Endothelial cell (in vitro differentiated cells): ENCODE measurements around the gene TMEM178B. TPM values are rescaled to one million over a fixed set of nuclear protein-coding genes. Genes with fewer than 3 reads are reported as not detected.

Experiments
- DNase-seq: peaks from one replicate; pipeline ENCODE4 v3.0.0; 2021; ENCODE audit warnings: low spot score
- H3K27ac Mint-ChIP-seq: one replicate; pipeline ENCODE4 v1.8.0; 2021; ENCODE audit warnings: mixed read lengths, inconsistent platforms; ENCODE audit not compliant: unreplicated experiment
- H3K27me3 Mint-ChIP-seq: one replicate; pipeline ENCODE4 v1.8.0; 2021; ENCODE audit warnings: mild to moderate bottlenecking, moderate library complexity, mixed read lengths, inconsistent platforms; ENCODE audit not compliant: unreplicated experiment
- H3K36me3 Mint-ChIP-seq: one replicate; pipeline ENCODE4 v1.8.0; 2021; ENCODE audit warnings: mild to moderate bottlenecking, low read depth, mixed read lengths, inconsistent platforms; ENCODE audit not compliant: unreplicated experiment
- H3K4me1 Mint-ChIP-seq: one replicate; pipeline ENCODE4 v1.8.0; 2021; ENCODE audit warnings: mild to moderate bottlenecking, mixed read lengths, inconsistent platforms; ENCODE audit not compliant: unreplicated experiment
- H3K4me3 Mint-ChIP-seq: one replicate; pipeline ENCODE4 v1.8.0; 2021; ENCODE audit warnings: mild to moderate bottlenecking, mixed read lengths, inconsistent platforms; ENCODE audit not compliant: unreplicated experiment
- H3K9me3 Mint-ChIP-seq: one replicate; pipeline ENCODE4 v1.8.0; 2021; ENCODE audit warnings: mixed read lengths, inconsistent platforms; ENCODE audit not compliant: unreplicated experiment
- total RNA-seq: library from RNA; stranded (reverse); fragmentation: NEBNext Ultra II Directional; extraction: Animal tissue kit (Norgen Biotek cat#: 25700); gene quantifications from one replicate; pipeline ENCODE4 v1.2.1, GENCODE V29; 2021; ENCODE audit not compliant: unreplicated experiment
- TF ChIP-seq, protein P1 (sequence below): fragments of 200-600 bp; sonication (generic); IDR thresholded peaks from one replicate; pipeline ENCODE4 v1.5.0; 2021; ENCODE audit warnings: antibody characterized with exemption; ENCODE audit not compliant: unreplicated experiment

The TMEM178B gene
- total RNA-seq, 1 donor from 2014 or later: 0.28 TPM

DNA sequence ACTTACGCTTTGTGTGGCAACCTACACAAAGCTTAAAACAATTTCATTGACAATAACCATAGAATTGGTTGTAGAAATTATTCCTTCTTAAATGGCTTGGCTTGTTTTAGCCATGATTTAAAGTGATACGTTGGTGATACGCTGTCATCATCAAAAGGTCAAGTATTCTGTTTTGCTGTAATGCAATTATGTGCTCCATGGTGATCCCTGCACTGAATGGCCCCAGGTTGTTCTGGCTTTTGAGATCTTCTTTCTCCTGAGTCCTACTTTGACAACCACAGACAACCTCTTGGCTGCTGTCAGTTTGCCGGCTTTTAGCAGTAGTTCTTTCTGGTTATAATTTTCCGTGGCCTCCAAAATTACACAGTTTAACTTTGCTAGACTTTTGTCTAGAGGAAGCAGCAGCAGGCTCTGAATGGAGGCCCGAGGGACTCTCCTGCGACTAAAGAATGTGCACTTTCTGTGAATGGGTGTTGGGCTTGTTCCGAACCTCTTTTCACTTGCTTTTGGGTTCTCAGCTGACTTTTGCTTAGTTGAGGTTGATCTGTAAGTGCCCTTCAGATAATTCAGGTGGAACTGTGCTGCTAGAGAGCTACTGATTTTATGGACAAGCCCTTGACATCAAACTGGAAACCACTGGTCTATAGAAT lies 104.7 kb downstream of the TMEM178B start:
- Mint-ChIP-seq H3K4me1 (no peaks in the 10 kb centered on the region), H3K36me3 (no peaks in the 10 kb centered on the region), H3K27me3 (peaks cover 1% of the 10 kb centered on the region), H3K4me3 (no peak overlapping the region), H3K9me3 (no peaks in the 10 kb centered on the region), H3K27ac (no peak overlapping the region)
- no peak for DNase-seq
- TF ChIP-seq, protein P1, sequence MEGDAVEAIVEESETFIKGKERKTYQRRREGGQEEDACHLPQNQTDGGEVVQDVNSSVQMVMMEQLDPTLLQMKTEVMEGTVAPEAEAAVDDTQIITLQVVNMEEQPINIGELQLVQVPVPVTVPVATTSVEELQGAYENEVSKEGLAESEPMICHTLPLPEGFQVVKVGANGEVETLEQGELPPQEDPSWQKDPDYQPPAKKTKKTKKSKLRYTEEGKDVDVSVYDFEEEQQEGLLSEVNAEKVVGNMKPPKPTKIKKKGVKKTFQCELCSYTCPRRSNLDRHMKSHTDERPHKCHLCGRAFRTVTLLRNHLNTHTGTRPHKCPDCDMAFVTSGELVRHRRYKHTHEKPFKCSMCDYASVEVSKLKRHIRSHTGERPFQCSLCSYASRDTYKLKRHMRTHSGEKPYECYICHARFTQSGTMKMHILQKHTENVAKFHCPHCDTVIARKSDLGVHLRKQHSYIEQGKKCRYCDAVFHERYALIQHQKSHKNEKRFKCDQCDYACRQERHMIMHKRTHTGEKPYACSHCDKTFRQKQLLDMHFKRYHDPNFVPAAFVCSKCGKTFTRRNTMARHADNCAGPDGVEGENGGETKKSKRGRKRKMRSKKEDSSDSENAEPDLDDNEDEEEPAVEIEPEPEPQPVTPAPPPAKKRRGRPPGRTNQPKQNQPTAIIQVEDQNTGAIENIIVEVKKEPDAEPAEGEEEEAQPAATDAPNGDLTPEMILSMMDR: no peak

DNA sequence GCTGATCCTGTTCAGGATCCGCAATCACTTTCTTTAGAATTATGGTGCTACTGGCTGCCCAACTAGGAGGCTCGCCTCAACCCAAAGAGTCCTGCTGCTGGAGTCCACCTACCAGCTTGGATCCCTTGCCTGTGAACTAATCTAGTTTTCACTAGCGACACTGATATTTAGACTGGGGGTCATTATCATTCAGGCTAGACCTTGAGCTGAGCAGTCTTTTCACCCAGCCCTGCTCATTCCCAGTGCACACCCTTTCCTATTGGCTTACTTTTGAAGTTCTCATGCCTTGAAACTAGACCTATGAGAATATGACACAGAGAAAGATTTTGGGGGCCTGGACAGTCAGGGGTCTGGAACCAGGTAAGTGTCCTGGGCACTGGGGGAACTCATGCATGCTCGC lies 107.9 kb downstream of the TMEM178B start:
- TF ChIP-seq, protein P1: no peak
- H3K9me3 Mint-ChIP-seq: no peaks in the 10 kb centered on the region
- H3K4me1 Mint-ChIP-seq: no peaks in the 10 kb centered on the region
- H3K4me3 Mint-ChIP-seq: no peak overlapping the region
- H3K27me3 Mint-ChIP-seq: peaks cover 1% of the 10 kb centered on the region
- no peak for DNase-seq
- no peaks in the 10 kb centered on the region for H3K36me3 Mint-ChIP-seq
- no peak overlapping the region for H3K27ac Mint-ChIP-seq

DNA sequence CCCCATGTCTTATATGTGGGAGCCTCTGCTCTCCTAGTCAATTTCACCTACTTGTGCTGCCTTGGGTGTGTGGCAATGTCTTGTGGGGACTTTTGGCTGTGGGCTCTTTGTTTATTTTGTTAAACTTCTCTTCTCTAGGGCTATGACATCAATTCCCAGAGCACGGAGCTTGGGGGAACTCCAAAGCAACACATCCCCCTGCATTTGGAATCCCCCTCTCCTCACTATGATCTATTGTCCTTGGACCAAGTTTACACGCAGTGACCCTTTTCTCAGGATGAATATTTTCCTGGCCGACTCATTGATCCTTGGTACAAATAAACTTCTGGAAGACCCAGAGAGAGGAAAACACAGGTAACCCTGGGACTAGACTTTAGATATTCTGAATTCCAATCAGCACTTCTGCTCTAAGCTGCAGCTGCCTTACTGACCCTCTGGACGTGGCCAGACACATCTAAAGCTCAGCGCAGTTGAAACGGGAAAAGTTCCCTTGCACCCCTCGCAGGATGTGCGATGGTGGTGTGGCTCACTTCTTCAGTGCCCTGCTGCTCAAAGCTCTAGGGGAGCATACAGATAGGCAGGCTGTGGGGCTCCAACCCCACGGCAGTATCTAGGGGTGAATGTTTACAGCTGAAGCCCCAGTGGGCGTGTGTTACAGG lies 110.8 kb downstream of the TMEM178B start:
- no peak for DNase-seq
- TF ChIP-seq, protein P1: no peak
- H3K27me3 Mint-ChIP-seq: peaks cover 1% of the 10 kb centered on the region
- no peaks in the 10 kb centered on the region for H3K9me3 Mint-ChIP-seq
- no peaks in the 10 kb centered on the region for H3K4me1 Mint-ChIP-seq
- H3K36me3 Mint-ChIP-seq: no peaks in the 10 kb centered on the region
- H3K27ac Mint-ChIP-seq: no peak overlapping the region
- no peak overlapping the region for H3K4me3 Mint-ChIP-seq

DNA sequence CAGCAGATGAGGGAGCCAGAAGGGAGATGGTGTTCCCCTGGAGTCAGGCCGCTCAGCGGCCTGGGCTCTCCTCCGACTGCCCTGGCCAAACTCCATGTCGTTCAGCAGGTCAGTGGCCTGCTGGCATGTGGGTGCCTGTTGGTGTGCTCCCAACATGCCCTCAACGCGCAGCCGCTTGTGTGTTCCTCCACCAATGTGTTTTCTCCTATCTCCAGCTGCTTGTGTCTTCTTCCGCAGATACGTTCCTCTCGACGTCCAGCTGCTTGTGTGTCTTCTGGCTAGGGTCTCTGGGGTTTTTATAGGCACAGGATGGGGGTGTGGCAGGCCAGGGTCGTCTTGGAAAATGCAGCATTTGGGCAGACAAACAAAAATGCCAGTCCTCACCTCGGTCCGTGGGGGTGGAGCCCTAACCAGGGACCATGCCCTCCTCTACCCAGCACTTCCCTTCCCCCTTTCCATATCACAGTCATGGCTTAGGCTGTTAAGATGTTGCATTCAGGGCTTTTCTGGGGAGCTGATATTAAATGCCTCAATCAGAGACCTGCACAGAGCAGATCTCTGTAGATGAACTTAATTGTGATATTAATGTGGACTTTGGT lies 111.6 kb downstream of the TMEM178B start:
- Mint-ChIP-seq H3K27ac (no peak overlapping the region), H3K9me3 (no peaks in the 10 kb centered on the region), H3K27me3 (peaks cover 1% of the 10 kb centered on the region), H3K4me1 (no peaks in the 10 kb centered on the region), H3K36me3 (no peaks in the 10 kb centered on the region), H3K4me3 (no peak overlapping the region)
- no peak for DNase-seq
- TF ChIP-seq, protein P1: no peak

DNA sequence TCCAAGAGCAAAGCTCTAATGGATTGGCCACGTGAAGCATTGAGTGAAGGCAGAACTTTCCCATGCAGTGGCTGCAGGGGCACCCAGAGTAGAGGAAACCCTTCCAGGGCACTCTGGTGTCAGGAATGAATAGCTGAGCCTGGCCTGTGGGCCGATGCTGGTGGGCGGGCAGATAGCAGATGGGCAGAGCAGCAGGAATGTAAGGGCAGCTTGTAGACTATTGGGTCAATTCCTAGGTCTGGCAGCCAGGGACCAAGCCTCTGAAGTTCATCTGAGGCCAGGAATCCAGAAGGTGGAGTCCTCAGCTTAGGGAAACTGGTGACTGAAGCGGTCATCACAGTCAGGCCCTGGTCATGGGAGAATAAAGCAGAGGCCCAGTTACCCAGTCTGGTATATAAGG lies 115.4 kb downstream of the TMEM178B start:
- TF ChIP-seq, protein P1: no peak
- no peaks in the 10 kb centered on the region for H3K9me3 Mint-ChIP-seq
- peaks cover 1% of the 10 kb centered on the region for H3K27me3 Mint-ChIP-seq
- DNase-seq: no peak
- H3K4me3 Mint-ChIP-seq: no peak overlapping the region
- H3K36me3 Mint-ChIP-seq: no peaks in the 10 kb centered on the region
- H3K27ac Mint-ChIP-seq: no peak overlapping the region
- no peaks in the 10 kb centered on the region for H3K4me1 Mint-ChIP-seq
